Measurements from ENCODE around the gene CPE.
A peak's percentile ranks its signal among the peaks of the same experiment; 100 is the strongest.

The CPE gene

DNA sequence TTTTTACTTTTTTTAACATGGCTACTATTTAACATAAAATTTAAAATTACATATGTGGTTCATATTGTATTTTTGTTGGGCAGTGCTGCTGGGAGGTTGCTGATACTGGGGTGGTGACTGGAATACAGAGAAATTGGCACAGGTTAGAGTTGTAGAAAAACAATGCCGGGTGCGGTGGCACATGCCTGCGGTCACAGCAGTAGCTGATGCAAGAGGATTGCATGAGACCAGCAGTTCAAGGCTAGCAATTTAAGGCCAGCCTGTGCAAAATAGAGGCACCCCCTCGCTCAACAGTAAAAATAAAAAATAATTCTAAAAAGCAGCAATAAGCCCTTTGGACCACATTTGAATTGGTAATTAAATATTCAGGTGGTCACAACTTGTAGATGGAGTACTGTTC is 11.8 kb upstream of the CPE start:
- no peak for DNase-seq

DNA sequence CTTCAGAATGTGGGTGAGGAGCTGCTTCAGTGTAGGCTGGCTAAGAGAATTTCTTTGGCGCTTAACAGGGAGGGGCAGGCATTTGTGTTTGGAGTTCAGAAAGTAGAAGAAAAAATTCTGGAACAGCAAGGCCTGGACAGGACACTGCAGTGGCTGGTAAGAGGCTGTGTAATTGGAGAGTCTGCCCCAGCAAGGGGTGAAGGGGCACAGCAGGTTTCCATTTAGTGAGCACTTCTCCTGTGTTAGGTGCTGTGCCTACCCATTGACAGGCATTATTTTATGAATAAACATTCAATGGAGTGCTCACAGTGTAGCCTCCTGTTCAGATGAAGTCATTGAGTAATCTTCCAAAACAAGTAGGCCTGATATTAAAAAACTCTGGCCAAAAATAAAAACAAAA is 10.7 kb upstream of the CPE start:
- no peak for DNase-seq

DNA sequence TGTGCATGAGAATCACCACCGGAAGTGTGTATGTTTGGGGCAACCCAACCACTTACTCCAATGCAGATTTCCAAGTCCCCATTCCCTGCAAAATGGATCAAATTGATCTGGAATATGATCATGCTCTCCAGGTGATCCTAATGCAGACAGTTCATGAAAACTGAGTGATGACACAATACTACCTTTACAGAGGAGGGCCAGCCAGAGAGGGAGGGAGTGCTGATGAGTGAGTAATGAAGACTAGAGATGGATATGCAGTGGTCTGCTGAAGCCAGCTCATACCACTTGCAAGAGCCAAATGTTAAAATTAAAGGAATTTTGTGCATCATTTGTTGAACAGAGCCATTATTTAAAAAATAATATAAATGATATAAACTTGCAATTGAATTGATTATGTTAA is 10.2 kb upstream of the CPE start:
- no peak for DNase-seq

DNA sequence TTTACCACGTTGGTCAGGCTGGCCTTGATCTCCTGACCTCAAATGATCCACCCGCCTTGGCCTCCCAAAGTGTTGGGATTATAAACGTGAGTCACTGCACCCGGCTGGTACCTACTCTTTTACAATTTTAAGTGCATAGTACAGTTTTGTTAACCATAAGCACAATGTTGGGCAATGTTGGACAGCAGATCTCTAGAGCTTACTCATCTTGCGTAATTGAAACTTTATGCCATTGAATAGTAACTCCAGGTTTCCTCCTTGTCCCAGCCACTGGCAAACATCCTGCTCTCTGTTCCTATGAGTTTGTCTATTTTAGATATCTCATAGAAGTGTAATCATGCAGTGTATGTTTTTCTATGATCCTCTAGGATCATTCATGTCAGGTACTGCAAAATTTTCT is 9.3 kb upstream of the CPE start:
- DNase-seq: no peak

DNA sequence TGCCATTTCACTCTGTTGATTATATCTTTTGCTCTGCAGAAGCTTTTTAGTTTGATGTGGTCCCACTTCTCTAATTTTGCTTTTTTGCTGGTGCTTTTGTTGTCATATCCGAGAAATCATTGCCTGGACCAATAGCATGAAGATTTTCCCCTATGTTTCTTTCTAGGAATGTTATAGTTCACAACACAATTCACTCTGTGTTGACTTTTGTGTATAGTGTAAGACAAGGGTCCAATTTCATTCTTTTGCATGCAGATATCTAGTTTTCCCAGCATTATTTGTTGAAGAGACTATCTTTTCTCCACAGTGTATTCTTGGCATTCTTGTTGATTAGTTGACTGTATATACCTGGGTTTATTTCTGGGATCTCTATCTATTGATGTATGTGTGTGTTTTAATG is 8.3 kb upstream of the CPE start:
- no peak for DNase-seq

DNA sequence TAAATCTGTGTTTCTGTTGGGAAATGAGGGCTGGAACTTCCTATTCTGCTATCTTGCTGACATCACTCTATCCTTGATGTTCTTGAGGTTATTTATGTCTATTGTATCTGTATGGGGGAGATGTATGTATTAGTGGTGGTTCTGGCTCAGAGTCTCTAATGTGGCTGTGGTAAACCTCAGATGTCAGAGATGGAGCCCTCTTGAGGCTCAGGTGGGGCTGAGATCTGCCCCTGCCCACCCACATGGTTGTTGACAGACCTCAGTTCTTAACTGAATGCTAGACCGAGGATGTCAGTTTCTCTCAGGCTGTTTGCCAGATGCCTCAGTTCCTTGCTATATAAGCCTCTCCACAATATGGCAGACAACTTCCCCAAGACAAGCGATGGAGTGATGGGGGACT is 3.3 kb upstream of the CPE start:
- DNase-seq: no peak

DNA sequence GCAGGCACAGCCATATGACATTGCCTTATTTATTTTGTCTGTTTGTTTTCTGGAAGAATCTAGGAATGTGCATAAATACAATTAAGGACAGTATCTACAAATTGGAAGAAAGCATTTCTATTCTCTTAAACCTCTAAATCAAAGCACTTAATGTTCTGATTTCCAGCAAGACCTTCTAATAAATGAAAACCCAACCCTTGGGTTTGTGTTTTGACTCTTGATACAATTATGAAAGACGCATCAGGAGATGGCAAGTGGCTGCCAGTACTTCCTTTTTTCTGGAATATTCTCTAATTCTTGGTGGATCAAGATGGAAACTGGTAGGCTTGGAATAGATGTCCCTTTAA is 437 bp upstream of the CPE start:
- no peak for DNase-seq

DNA sequence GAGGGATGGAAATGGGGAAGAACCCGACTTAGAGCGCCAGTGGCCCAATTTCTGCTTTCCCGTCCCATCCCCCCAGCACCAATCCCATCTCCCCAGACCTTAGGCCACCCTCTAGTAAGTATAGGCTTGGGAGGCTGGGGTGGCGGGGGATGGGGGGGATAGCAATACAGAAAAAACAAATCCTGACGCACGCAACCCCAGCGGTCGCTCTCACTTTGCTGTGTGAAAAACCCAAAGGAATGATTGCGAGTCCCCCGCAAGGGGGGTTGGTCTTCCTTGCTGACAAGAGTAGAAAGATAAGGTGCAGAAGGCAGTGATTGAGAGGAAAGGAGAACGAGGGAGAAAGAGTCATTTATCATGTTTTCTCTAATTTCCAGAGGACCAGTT is 863 bp downstream of the CPE start:
- DNase-seq: no peak

DNA sequence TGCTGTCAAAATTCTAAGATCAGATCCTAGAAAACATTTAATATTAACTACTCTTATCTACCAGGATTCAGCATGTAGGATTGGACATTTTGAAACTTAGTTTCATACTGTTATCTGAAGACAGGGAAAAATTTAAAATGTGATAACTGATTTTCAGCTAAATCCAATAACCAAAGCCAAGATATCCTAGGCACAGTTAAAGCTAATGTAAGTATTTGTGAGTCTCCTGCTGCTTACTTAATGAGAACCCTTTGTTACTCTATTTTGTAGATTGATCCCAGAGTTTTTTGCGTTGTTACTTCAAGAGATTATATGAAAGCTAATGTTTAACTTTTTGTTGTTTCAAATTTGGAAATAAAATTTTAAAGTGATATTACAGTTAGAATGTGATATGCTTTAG is 2.0 kb downstream of the CPE start:
- no peak for DNase-seq

DNA sequence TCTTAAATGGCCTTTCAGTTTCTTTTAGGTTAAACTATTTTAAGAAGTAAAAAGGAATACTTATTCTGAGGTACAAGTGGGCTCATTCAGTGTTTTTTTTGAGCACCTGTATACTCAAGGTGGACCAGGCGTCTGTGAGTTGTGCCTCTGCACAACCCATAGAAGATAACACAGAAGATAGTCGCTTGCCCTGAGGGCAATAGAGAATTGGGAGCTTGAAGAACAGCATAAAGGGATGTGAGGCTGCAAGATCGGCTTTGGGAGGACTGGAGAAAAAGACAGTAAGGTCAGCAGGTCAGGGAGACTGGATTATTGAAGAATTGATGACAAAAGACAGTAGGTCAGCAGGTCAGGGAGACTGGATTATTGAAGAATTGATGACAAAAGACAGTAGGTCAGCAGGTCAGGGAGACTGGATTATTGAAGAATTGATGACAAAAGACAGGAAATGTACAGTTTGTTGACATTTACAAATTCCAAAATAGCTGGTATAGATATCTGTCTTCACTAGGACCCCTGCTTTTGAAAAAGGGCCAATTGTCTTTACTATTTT is 3.1 kb downstream of the CPE start:
- no peak for DNase-seq

DNA sequence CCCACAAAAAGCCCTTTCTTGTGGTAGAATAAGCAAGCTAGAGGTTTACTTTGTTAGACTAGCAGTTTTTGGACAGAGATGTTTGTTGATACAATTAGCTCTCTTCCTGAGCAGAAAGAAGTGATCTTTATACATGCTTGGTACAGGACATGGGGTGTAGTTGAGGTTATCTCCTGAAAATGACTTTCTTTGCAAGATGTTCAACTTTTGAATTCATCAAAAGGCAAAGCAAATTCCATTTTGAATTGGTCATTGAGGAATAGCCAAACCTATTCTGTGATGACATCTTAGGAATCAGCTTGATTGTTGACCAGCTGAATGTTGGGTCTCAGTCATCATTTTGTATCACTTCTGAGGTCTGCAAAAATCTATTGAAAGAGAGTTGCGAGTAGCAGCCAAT is 3.8 kb downstream of the CPE start:
- DNase-seq: no peak

DNA sequence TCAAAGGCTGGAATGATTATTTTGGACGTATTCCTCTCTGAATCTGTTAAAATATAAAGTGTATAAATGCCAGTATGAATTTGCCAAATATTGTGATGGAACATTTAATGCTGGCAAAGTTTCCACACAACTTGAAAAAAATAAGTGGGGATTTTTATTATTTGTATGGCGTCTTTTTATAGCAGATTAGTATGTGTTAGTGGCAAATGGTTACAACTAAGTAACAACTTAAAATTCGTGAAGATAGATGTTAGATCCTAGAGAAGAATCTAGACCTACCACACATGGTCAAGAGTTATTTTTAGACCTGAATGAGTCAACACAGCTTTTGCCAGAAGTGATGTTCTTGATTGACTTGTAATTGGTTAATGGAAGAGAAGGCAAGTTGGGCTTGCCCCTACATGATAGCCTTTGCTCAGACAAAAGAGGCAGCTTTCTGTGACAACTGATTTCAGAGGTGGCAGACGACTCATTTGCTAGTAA is 4.8 kb downstream of the CPE start:
- no peak for DNase-seq

DNA sequence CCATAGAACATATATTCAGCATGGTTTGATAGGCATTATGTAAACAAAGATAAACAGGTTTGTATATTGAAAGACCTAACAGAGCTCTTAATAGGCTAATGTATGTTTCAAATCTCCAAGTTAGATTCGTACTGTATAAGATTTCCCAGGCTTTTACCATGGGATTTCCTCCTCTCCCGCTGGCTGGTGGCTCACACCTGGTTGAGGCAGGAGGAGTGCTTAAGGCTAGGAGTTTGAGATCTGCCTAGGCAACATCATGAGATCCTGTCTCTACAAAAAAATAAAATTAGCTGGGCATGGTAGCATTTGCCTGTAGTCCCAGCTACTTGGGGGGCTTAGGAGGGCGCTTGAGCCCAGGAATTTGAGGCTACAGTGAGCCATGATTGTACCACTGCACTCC is 5.4 kb downstream of the CPE start:
- DNase-seq: no peak

DNA sequence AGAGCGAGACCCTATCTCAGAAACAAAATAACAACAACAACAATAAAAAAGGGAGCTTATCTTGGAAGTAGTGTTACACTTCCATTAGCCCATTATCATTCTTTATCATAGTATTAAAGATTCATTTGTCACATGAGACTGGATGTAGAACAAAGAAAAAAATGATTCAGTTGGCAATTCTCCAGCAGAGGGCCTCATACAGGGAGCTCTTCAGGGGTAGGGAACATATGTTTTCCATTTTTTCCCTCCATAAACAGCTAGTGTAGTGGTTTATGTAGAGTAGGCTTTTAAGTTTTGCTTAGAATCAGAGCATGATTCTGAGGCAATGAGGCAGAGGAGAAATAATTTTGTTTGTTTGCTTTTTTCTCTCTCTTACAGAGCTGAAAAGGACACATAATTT is 5.8 kb downstream of the CPE start:
- DNase-seq: no peak

DNA sequence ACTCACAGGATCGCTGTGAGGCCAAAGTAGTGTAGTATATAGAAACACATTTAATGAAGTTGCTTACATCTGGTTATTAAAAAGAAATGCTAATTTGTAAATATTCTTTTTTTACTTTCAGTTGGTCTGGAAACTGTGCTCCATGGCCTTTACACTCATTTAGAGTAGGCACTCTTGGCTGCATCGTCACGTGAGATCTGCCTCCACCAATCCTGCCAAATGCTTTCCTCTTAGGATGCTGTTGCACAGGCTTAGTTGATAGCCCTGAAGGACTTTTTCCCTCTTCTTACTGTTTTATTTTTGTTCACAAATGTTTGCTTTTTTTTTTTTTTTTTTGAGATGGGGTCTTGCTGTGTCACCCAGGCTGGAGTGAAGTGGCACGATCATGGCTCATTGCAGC is 6.3 kb downstream of the CPE start:
- no peak for DNase-seq

DNA sequence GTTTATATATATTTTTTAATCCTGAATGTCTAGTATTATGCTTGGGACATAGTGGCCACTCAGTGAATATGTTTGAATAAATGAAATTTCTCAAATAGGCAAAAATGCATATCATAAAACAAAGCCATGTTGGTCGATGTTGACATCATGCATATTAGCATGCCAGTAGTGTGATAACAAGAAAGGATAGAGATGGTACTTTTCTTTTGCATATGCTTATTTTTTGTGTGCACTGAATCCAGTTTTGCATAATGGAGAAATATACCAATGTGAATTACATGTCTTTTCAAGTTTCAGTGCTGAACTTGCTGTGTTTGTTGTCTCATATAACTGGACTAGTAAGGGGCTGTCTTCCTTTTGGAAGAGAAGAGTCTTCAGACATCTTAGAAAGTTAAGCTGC is 7.5 kb downstream of the CPE start:
- DNase-seq: no peak

DNA sequence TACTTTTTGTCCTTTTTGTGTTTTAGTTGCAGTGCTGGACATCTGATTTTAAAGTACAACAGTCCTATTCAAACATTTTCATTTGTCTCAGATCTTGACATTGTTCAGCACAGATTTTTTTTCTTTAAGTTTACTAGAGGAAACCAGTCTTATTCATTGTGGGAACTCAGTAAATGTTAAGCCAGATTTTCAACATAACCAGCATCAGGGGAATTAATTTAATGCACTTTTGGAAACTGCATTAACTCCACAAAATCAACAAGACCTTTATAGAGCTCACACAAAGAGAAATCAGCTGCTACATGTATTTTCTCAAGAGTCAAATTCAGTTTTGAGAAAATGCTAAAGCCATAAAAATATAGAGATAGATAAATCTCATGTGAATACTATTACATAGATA is 9.9 kb downstream of the CPE start:
- DNase-seq: no peak

DNA sequence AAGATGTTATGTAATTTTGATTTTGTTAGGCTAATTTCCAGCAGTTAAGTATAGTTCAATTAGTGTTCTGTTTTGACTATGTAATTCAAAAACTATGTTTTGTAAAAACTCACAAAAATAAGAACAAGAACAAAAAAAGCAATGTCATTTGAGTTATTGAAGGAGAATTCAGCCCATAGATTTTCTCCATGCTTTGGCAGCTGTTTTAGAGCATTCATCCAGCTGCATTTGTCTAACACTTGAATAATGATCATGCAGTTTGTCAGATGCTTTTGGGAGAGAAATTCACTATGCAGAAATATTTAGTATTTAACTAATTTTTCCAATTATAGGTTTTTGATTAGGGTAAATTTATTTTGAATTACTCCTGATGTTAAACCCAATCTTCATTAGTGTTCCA is 14.2 kb downstream of the CPE start:
- no peak for DNase-seq

DNA sequence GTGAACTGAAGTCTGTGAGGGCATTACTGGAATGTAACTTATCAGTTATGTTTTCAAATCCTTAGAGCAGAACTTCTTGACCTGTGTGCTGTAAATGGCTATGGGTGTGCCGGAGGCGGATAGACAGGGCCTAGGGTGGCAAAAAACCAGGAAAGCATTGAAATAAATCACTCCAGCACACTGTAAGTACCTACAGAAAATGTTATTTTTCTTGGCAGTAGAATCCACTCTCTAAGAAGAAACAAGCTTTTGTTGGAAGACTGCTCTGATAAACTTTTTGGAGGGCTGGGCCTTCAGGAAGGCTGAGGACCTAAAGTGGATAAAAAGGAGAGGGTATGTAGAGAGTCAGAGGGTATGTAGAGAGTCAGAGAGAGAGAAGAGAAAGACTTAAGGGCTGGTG is 14.9 kb downstream of the CPE start:
- DNase-seq: no peak

DNA sequence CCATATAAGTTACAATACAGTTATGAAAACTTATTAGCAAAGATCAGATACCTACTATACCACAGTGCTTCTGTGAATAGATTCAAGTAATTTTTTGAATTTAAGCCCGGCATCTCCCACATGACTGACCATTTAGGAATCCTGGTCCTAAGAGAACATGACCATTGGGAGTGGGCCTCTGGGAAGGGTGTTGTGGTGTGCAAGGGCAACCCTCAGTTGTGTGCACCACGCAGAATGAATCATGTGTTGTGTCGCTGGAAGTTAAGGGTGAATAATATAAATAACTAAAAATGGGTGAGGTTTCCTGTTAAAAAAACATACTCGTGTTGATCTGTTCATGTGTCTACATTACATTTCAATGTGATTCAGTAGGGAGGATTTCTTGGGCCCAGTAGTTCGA is 15.5 kb downstream of the CPE start:
- no peak for DNase-seq

DNA sequence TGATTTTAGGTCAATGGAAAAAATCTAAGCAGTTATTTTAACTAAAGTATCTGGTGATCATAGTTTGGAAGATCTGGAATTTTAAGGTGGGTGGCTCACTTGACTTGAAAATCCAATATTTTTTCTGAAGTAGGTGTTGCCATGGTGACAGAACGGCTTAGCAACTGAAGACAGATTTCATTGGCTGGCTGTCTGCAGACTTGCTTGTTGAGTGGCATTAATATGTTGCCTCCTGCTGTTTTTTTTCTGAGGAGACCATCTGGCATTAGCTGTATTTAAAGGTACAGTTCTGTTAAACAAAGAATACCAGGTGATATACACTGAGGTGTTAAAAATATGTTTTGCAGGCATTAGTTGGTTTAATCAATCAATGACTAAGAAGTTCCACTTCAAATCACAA is 19.8 kb downstream of the CPE start:
- peak; percentile 29 for DNase-seq

DNA sequence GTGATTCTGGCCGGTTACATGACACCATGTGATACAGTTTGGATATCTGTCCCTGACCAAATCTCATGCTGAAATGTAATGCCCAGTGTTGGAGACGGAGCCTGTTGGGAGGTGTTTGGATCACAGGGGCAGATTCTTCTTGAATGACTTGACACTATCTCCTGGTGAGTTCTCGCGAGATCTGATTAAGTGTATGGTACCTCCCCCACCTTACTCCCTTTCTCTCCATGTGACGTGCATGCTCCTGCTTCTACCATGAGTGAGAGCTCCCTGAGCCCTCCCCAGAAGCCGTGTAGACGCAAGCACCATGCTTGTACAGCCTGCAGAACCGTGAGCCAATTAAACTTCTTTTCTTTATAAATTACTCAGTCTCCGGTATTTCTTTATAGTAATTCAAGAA is 23.6 kb downstream of the CPE start:
- no peak for DNase-seq

DNA sequence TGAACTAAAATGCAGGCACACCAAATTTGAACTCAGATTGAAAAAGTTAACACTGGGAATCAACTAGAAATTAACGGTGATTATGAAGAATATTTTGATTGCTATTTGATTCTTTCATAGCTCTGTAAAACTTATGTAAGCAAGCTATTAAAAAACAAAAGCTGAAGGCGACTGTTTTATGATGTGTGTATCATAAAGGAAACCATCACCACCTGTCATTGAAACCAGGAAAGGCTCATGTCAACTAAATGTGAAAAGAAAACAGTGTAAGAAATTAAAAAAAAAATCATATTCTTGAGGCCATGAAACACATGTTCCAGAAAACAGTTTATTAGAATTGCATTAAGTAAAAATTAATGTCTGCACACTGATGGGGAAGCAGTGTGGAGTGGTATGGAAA is 24.2 kb downstream of the CPE start:
- DNase-seq: no peak

DNA sequence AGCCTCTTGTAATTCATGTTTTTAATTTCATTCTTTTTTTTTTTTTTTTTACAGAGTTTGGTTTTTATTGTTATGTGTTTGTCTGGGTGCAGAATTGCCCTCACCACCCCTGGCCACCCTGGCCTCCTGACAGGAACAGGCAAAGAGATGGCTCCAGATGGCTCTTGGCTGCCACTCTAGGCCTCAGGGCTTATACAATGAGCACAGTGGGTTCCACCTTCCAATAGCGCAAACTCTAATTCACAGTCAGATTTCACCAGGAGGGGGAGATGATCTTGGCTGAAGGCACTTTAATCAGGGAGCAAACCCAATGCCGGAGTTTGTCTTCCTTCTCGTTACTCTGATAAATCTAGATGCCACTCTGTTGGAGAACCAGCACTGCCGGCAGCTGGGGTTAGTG is 24.8 kb downstream of the CPE start:
- no peak for DNase-seq

DNA sequence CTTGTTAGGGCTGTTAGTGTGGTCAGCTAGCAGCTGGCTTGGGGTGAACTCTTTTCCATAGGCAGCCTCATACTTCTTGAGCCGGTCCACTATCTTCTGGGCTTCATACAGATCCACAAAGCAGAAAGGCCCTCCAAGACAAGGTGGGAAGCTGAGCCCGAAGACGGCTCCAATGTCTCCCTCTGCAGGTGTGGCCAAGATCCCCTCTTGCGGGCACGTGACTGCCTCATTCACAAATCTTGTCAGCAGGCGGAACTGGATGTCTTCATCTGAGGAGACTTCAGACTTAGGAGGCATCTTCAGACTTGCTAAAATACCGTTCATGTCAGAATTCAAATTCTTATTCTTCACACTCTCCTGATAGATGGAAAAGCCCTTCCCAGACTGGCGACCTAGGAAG is 25.3 kb downstream of the CPE start:
- no peak for DNase-seq

DNA sequence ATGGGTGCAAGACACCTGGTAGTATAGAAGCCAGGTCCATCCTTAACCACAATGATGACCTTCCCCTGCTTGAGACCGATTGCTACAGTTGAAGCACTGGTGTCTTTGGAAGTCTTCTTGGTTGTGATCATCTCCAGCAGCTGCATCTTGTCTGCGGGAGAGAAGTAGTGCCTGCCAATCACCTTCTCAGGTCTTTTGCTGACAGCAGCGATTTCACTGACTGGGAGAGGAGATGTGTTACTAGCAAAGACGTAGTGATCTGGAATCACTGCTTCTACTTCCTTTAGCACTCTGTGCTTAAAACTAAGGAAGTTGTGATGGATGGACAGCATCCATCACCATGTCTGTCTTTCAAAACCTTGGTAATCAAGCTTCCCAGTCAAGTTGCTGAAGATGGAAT is 25.9 kb downstream of the CPE start:
- no peak for DNase-seq

Data from midbrain (tissue), 1 donor.